Duodenal mucosa (tissue), 2 donors: ENCODE results near the gene KRT76.

Experiments
- H3K27ac ChIP-seq: one replicate; pipeline ENCODE4 v1.7.0; 2013; ENCODE audit warnings: low read depth, low read length
- H3K27me3 ChIP-seq, 2 donors: one replicate each; pipeline ENCODE4 v1.7.0; 2013; ENCODE audit warnings: low read length in 2 of 2, control low read depth in 1 of 2; ENCODE audit not compliant: insufficient read depth in 2 of 2, control insufficient read depth in 1 of 2
- H3K36me3 ChIP-seq, 2 donors: one replicate each; pipeline ENCODE4 v1.7.0; 2013; ENCODE audit warnings: low read length in 2 of 2, control low read depth in 1 of 2; ENCODE audit not compliant: insufficient read depth in 2 of 2, control insufficient read depth in 1 of 2
- H3K4me1 ChIP-seq, 2 donors: one replicate each; pipeline ENCODE4 v1.7.0; 2013; ENCODE audit warnings: low read length in 2 of 2, control low read depth in 1 of 2; ENCODE audit not compliant: insufficient read depth in 2 of 2, control insufficient read depth in 1 of 2
- H3K4me3 ChIP-seq, 2 donors: one replicate each; pipeline ENCODE4 v1.7.0; 2013; ENCODE audit warnings: low read length in 2 of 2, low read depth in 1 of 2
- H3K9ac ChIP-seq, 2 donors: one replicate each; pipeline ENCODE4 v1.7.0; 2013; ENCODE audit warnings: low read length in 2 of 2, low read depth in 1 of 2
- H3K9me3 ChIP-seq, 2 donors: one replicate each; pipeline ENCODE4 v1.7.0; 2013; ENCODE audit warnings: low read length in 2 of 2, control low read depth in 1 of 2; ENCODE audit not compliant: control insufficient read depth in 1 of 2

The KRT76 gene

GRCh38 chr12:52805739-52806138 is 28.6 kb upstream of the KRT76 start:
- Histone ChIP-seq H3K27me3 (peaks cover 3 to 7% of the 10 kb centered on the region in 2 donors), H3K36me3 (no peaks in the 10 kb centered on the region), H3K9ac (no peak overlapping the region), H3K27ac (no peak overlapping the region), H3K9me3 (no peaks in the 10 kb centered on the region), H3K4me3 (no peak overlapping the region), H3K4me1 (no peaks in the 10 kb centered on the region)

- H3K27me3 ChIP-seq = peaks cover 3 to 7% of the 10 kb centered on the region in 2 donors
- H3K9me3 ChIP-seq = no peaks in the 10 kb centered on the region
- no peaks in the 10 kb centered on the region for H3K36me3 ChIP-seq
- H3K27ac ChIP-seq = no peak overlapping the region
- no peak overlapping the region for H3K4me3 ChIP-seq
- H3K4me1 ChIP-seq = no peaks in the 10 kb centered on the region
- no peak overlapping the region for H3K9ac ChIP-seq
Measured at GRCh38 chr12:52805000-52805399, 27.9 kb upstream of the KRT76 start.

- peaks cover 0 to 3% of the 10 kb centered on the region in 2 donors for H3K27me3 ChIP-seq
- no peaks in the 10 kb centered on the region for H3K4me1 ChIP-seq
- no peak overlapping the region for H3K9ac ChIP-seq
- no peak overlapping the region for H3K4me3 ChIP-seq
- H3K9me3 ChIP-seq = no peaks in the 10 kb centered on the region
- H3K36me3 ChIP-seq = no peaks in the 10 kb centered on the region
- no peak overlapping the region for H3K27ac ChIP-seq
Measured at GRCh38 chr12:52802442-52802841, 25.3 kb upstream of the KRT76 start.

GRCh38 chr12:52801773-52802172 is 24.6 kb upstream of the KRT76 start:
- H3K9me3 ChIP-seq = no peaks in the 10 kb centered on the region
- H3K9ac ChIP-seq = no peak overlapping the region
- no peaks in the 10 kb centered on the region for H3K4me1 ChIP-seq
- H3K36me3 ChIP-seq = no peaks in the 10 kb centered on the region
- H3K27me3 ChIP-seq = peaks cover 0 to 1% of the 10 kb centered on the region in 2 donors
- H3K27ac ChIP-seq = no peak overlapping the region
- no peak overlapping the region for H3K4me3 ChIP-seq

- no peak overlapping the region for H3K27ac ChIP-seq
Measured at GRCh38 chr12:52800259-52800917, 23.2 kb upstream of the KRT76 start.

GRCh38 chr12:52799505-52800211 is 22.5 kb upstream of the KRT76 start:
- Histone ChIP-seq H3K27me3 (peaks cover 0 to 2% of the 10 kb centered on the region in 2 donors), H3K4me1 (no peaks in the 10 kb centered on the region), H3K4me3 (no peak overlapping the region), H3K36me3 (no peaks in the 10 kb centered on the region), H3K27ac (no peak overlapping the region), H3K9me3 (no peaks in the 10 kb centered on the region), H3K9ac (no peak overlapping the region)

More at GRCh38 chr12:52800259-52800917, 23.2 kb upstream of the KRT76 start:
- Histone ChIP-seq H3K9ac (no peak overlapping the region), H3K4me1 (no peaks in the 10 kb centered on the region), H3K9me3 (no peaks in the 10 kb centered on the region), H3K27me3 (no peaks in the 10 kb centered on the region), H3K4me3 (no peak overlapping the region), H3K36me3 (no peaks in the 10 kb centered on the region)

- no peaks in the 10 kb centered on the region for H3K36me3 ChIP-seq
- no peaks in the 10 kb centered on the region for H3K9me3 ChIP-seq
- no peak overlapping the region for H3K9ac ChIP-seq
- H3K27me3 ChIP-seq = peaks cover 0 to 5% of the 10 kb centered on the region in 2 donors
- H3K4me3 ChIP-seq = no peak overlapping the region
- no peaks in the 10 kb centered on the region for H3K4me1 ChIP-seq
- no peak overlapping the region for H3K27ac ChIP-seq
Measured at GRCh38 chr12:52798671-52799504, 21.7 kb upstream of the KRT76 start.

GRCh38 chr12:52798003-52798670 is 21.0 kb upstream of the KRT76 start:
- no peak overlapping the region for H3K4me3 ChIP-seq
- no peaks in the 10 kb centered on the region for H3K36me3 ChIP-seq
- H3K9ac ChIP-seq = no peak overlapping the region
- no peak overlapping the region for H3K27ac ChIP-seq
- peaks cover 0 to 5% of the 10 kb centered on the region in 2 donors for H3K27me3 ChIP-seq
- H3K9me3 ChIP-seq = no peaks in the 10 kb centered on the region
- H3K4me1 ChIP-seq = no peaks in the 10 kb centered on the region

- Histone ChIP-seq H3K4me1 (no peaks in the 10 kb centered on the region), H3K9me3 (no peaks in the 10 kb centered on the region), H3K4me3 (no peak overlapping the region), H3K9ac (no peak overlapping the region), H3K27me3 (peaks cover 0 to 5% of the 10 kb centered on the region in 2 donors), H3K36me3 (no peaks in the 10 kb centered on the region), H3K27ac (no peak overlapping the region)
Measured at GRCh38 chr12:52797529-52797894, 20.4 kb upstream of the KRT76 start.
